Thyroid gland (tissue), 4 donors: Measurements from ENCODE around the gene DIS3L2. TPM values are rescaled to one million over a fixed set of nuclear protein-coding genes. Genes with fewer than 3 reads are reported as not detected.

Source experiments
- DNase-seq, 2 donors: peaks; one replicate each; pipeline ENCODE4 v3.0.0-alpha.2; 2019
- H3K27ac ChIP-seq, 3 donors: fragments of 200-600 bp; sonication (generic); 1 replicate in 2 of 3; 2 replicates in 1 of 3; pipeline ENCODE4 v1.5.1; 2016 to 2019; ENCODE audit warnings: mild to moderate bottlenecking in 1 of 3, moderate library complexity in 1 of 3
- H3K27me3 ChIP-seq: fragments of 200-600 bp; sonication (generic); one replicate; pipeline ENCODE4 v1.5.1; 2019
- H3K36me3 ChIP-seq, 2 donors: fragments of 200-600 bp; sonication (generic); one replicate each; pipeline ENCODE4 v1.5.1; 2016 to 2019
- H3K4me1 ChIP-seq, 2 donors: fragments of 200-600 bp; sonication (generic); one replicate each; pipeline ENCODE4 v1.5.1; 2017 to 2019
- H3K4me3 ChIP-seq, 3 donors: fragments of 200-600 bp; sonication (generic); replicated peaks in 1 of 3; 1 replicate in 2 of 3; 2 replicates in 1 of 3; pipeline ENCODE4 v1.5.1; 2016; ENCODE audit warnings: mild to moderate bottlenecking in 1 of 3
- H3K9me3 ChIP-seq: fragments of 200-600 bp; sonication (generic); one replicate; pipeline ENCODE4 v1.5.1; 2017
- POLR2A ChIP-seq, 2 donors: fragments of 450-650 bp; IDR thresholded peaks; one replicate each; pipeline ENCODE4 v1.6.1; 2017; ENCODE audit warnings: antibody characterized with exemption in 2 of 2, mild to moderate bottlenecking in 2 of 2, moderate library complexity in 1 of 2
- WGBS, 2 donors: methylation state at CpG; one replicate each; pipeline ENCODE4 v1.1.5; 2017; 5-methylcytosine and 5-hydroxymethylcytosine counted together
- intact Hi-C: fragments of 100-400 bp; cut with DNase I; formaldehyde crosslinking; loops from one replicate; pipeline ENCODE4 v1.15.1; 2023
- total RNA-seq, 4 donors: library from RNA; depleted of rRNA; stranded (reverse); fragments of >200 nt; gene quantifications; one replicate each; pipeline ENCODE4 v1.2.3, GENCODE V29; 2016
- TF ChIP-seq, protein P1 (sequence below), 6 experiments: fragments of 200-600 bp in 3 of 6; fragments of 450-650 bp in 3 of 6; sonication (generic) in 3 of 6; IDR thresholded peaks; one replicate each; pipeline ENCODE4 v1.5.1; 2016 to 2019; ENCODE audit warnings: antibody characterized with exemption in 6 of 6, mild to moderate bottlenecking in 2 of 6, inconsistent platforms in 1 of 6, moderate library complexity in 1 of 6

DIS3L2 gene, protein sequence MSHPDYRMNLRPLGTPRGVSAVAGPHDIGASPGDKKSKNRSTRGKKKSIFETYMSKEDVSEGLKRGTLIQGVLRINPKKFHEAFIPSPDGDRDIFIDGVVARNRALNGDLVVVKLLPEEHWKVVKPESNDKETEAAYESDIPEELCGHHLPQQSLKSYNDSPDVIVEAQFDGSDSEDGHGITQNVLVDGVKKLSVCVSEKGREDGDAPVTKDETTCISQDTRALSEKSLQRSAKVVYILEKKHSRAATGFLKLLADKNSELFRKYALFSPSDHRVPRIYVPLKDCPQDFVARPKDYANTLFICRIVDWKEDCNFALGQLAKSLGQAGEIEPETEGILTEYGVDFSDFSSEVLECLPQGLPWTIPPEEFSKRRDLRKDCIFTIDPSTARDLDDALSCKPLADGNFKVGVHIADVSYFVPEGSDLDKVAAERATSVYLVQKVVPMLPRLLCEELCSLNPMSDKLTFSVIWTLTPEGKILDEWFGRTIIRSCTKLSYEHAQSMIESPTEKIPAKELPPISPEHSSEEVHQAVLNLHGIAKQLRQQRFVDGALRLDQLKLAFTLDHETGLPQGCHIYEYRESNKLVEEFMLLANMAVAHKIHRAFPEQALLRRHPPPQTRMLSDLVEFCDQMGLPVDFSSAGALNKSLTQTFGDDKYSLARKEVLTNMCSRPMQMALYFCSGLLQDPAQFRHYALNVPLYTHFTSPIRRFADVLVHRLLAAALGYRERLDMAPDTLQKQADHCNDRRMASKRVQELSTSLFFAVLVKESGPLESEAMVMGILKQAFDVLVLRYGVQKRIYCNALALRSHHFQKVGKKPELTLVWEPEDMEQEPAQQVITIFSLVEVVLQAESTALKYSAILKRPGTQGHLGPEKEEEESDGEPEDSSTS
- total RNA-seq: 10 to 100 TPM; 42.2 to 68.7 (median 50.3) TPM

DNA sequence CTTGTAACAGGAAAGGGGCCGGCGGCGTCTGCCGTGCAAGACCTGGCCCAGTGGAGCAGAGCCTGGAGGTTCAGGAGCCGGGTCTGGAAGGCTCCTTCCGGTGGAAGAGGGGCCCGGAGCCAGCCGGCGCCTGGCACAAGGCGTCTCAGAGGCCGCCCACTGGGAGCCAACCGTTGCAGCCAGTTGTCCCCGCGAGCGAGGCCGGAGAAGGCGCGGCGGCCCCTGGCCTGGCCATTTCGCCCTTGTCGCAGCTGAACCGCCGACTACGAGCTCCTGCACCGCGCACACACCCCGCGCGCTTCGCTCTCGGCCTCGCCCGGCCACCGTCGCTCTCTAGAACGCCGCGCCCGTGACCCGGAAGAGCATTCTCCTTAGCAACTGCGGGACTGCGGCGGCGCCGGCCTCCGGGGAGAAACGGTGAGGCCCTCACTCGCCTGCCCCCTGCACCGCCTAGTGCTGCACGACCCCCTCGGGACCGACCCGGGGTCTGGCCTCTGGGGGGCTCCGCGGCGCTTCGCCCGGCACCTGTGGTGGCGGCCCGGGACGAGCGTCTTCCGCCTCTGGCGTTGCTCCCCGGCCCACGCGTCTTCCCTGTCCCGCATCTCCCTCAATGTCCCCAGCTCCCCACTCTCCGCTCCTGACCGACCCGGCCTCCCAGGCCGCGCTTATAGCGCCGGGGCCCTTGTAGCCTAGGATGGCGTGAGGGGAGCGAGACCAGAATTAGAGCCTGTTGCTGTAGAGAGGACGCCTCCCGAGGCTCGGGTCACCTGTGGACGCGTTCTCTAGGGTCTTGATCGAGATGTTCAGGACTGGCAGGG is at the start of gene DIS3L2:
Gene DIS3L2 (plus strand): TSS at position 365 of the 818 bp plus-strand sequence. CDS start 53,215 bp downstream, outside the sequence.
- H3K27ac ChIP-seq: peak within 1 kb of the TSS; percentile 72 to 87 (median 78)
- 0 to 1% methylated on average over 31 to 33 of the region's 83 CpGs for WGBS, 2 donors

GRCh38 chr2:231914077-231914690 is 47.3 kb upstream of the DIS3L2 start:
- no peaks in the 10 kb centered on the region for H3K9me3 ChIP-seq
- peaks cover 15 to 19% of the 10 kb centered on the region in 2 donors for H3K4me1 ChIP-seq
- 57 to 72% methylated on average over 13 to 14 of the region's 14 CpGs for WGBS, 2 donors
- H3K27ac ChIP-seq: no peak overlapping the region
- H3K27me3 ChIP-seq: no peaks in the 10 kb centered on the region
- H3K4me3 ChIP-seq: no peak overlapping the region
- TF ChIP-seq, protein P1, sequence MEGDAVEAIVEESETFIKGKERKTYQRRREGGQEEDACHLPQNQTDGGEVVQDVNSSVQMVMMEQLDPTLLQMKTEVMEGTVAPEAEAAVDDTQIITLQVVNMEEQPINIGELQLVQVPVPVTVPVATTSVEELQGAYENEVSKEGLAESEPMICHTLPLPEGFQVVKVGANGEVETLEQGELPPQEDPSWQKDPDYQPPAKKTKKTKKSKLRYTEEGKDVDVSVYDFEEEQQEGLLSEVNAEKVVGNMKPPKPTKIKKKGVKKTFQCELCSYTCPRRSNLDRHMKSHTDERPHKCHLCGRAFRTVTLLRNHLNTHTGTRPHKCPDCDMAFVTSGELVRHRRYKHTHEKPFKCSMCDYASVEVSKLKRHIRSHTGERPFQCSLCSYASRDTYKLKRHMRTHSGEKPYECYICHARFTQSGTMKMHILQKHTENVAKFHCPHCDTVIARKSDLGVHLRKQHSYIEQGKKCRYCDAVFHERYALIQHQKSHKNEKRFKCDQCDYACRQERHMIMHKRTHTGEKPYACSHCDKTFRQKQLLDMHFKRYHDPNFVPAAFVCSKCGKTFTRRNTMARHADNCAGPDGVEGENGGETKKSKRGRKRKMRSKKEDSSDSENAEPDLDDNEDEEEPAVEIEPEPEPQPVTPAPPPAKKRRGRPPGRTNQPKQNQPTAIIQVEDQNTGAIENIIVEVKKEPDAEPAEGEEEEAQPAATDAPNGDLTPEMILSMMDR (IDR thresholded peaks at IDR 0.05): no peak
- intact Hi-C loops: no loop called here
- H3K36me3 ChIP-seq: no peaks in the 10 kb centered on the region
- peak; percentile 81 to 90 for DNase-seq

More for the DNA sequence above, at the start of gene DIS3L2:
- no peaks in the 10 kb centered on the region for H3K9me3 ChIP-seq
- intact Hi-C loops: no loop called here
- peaks cover 20% of the 10 kb centered on the region in 2 donors for H3K4me1 ChIP-seq
- peak within 1 kb of the TSS; percentile 45 to 97 (median 79) for H3K4me3 ChIP-seq
- peak; percentile 81 for DNase-seq
- H3K36me3 ChIP-seq: no peaks in the 10 kb centered on the region
- peak in 1 of 2 donors; percentile 46 for TF ChIP-seq POLR2A (IDR thresholded peaks at IDR 0.05)
- TF ChIP-seq, protein P1 (IDR thresholded peaks at IDR 0.05): no peak
- H3K27me3 ChIP-seq: no peaks in the 10 kb centered on the region

GRCh38 chr2:231917280-231918066 is 44.0 kb upstream of the DIS3L2 start:
- Histone ChIP-seq H3K9me3 (no peaks in the 10 kb centered on the region), H3K27ac (no peak overlapping the region), H3K4me3 (no peak overlapping the region), H3K4me1 (peaks cover 15 to 16% of the 10 kb centered on the region in 2 donors), H3K36me3 (no peaks in the 10 kb centered on the region), H3K27me3 (no peaks in the 10 kb centered on the region)
- 31 to 43% methylated on average over 8 of the region's 10 CpGs for WGBS, 2 donors
- intact Hi-C loops: no loop called here
- TF ChIP-seq POLR2A (IDR thresholded peaks at IDR 0.05): no peak
- TF ChIP-seq, protein P1 (IDR thresholded peaks at IDR 0.05): no peak
- DNase-seq: peak; percentile 33 to 66
